Fibroblast of villous mesenchyme (primary cell): ENCODE results near the gene BRCA1. TPM values are rescaled to one million over a fixed set of nuclear protein-coding genes. Genes with fewer than 3 reads are reported as not detected.

ENCODE experiments used
- DNase-seq: peaks from one replicate; pipeline ENCODE4 v3.0.0-alpha.2; 2010; ENCODE audit warnings: low read depth
- H3K4me3 ChIP-seq: 2 replicates; pipeline ENCODE4 v1.5.1; 2011; ENCODE audit warnings: low read depth, mild to moderate bottlenecking, low read length
- CTCF ChIP-seq: IDR thresholded peaks from 2 replicates; pipeline ENCODE4 v1.5.1; 2012; ENCODE audit warnings: low read depth, mild to moderate bottlenecking, low read length; ENCODE audit not compliant: insufficient read depth
- total RNA-seq: library from RNA; depleted of rRNA; stranded (reverse); fragments of >200 nt; gene quantifications from 2 replicates; pipeline ENCODE4 v1.2.3, GENCODE V29; 2012

Gene BRCA1
- total RNA-seq, 1 donor, result 16.8 TPM

- TF ChIP-seq CTCF, result no peak
- H3K4me3 ChIP-seq, result no peak overlapping the region
- DNase-seq, result no peak
Observed at GRCh38 chr17:43031666-43032065, 93.5 kb downstream of the BRCA1 start.

GRCh38 chr17:43030137-43030767 lies 94.9 kb downstream of the BRCA1 start:
- TF ChIP-seq CTCF, result no peak
- no peak overlapping the region for H3K4me3 ChIP-seq
- DNase-seq, result no peak

- H3K4me3 ChIP-seq, result no peak overlapping the region
Observed at GRCh38 chr17:43028221-43028861, 96.8 kb downstream of the BRCA1 start.

GRCh38 chr17:43027091-43028032 lies 97.8 kb downstream of the BRCA1 start:
- no peak overlapping the region for H3K4me3 ChIP-seq
- TF ChIP-seq CTCF, result no peak
- DNase-seq, result no peak

More at GRCh38 chr17:43028221-43028861, 96.8 kb downstream of the BRCA1 start:
- no peak for TF ChIP-seq CTCF
- no peak for DNase-seq

GRCh38 chr17:43026595-43026994 lies 98.6 kb downstream of the BRCA1 start:
- TF ChIP-seq CTCF, result no peak
- DNase-seq, result peak; percentile 28
- H3K4me3 ChIP-seq, result no peak overlapping the region

GRCh38 chr17:43025766-43026537 lies 99.2 kb downstream of the BRCA1 start:
- no peak overlapping the region for H3K4me3 ChIP-seq
- DNase-seq, result no peak
- no peak for TF ChIP-seq CTCF
